ENCODE data around the gene WDSUB1. TPM values are rescaled to one million over a fixed set of nuclear protein-coding genes. Genes with fewer than 3 reads are reported as not detected.

The WDSUB1 gene
- 10.2 and 14.9 TPM in 2 replicates for total RNA-seq

DNA sequence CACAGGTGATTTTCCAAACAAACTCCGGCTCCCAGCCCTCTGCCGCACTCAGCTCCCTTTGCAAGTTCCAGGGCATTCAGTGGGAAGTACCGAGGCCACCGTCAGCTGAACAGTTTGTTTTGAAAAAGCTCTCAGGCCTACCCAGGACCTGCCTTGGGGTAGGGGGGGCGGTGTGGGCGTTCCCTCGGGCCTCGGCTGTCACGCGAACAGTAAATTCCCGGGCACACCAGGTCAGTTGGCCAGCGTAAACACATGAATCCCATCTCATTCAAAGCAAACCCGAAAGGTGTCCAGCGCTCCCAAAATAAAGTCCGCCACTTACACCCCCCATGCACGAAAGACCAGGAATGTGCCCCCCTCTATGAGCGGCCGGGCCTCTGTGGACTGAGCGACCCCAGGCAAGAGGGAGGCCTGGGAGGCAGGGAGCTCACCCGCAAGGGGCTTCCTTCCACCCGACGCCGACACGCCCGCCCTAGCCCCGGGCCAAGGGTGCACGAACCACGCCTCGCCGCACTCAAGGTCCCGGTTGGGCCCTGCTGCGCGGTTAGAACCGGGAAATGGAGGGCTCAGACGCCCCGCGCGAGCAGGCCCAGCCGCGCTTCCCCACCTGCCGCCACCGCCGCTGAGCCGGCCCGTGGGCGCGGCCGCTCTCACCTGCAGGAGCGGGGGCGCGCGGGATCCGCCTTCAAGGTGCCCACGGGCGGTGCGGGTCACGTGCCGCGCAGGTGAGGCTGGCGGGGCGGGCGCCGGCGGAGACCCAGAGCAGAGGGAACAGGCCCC is at the start of gene WDSUB1:
Gene WDSUB1, minus strand, starts transcription at position 775 of the 780 bp plus-strand sequence. CDS start 3,634 bp downstream, outside the sequence.

Data from uterine smooth muscle cell (primary cell).